Adrenal gland (tissue), 5 donors: ENCODE data around the gene ARAP3.

ENCODE experiments used
- POLR2A ChIP-seq, 2 donors: fragments of 450-650 bp; IDR thresholded peaks; one replicate each; pipeline ENCODE4 v1.6.1; 2017; ENCODE audit warnings: antibody characterized with exemption in 2 of 2, mild to moderate bottlenecking in 2 of 2, moderate library complexity in 1 of 2
- TF ChIP-seq, protein P1 (sequence below), 6 experiments: fragments of 450-650 bp in 4 of 6; fragments of 200-600 bp in 2 of 6; sonication (generic) in 1 of 6; IDR thresholded peaks; 1 replicate in 5 of 6; 2 replicates in 1 of 6; pipeline versions ENCODE4 v1.5.1 to v1.8.0; 2016 to 2021; ENCODE audit warnings: antibody characterized with exemption in 6 of 6, mild to moderate bottlenecking in 2 of 6, moderate library complexity in 1 of 6
- donor health status: DM: no; HTN: no; CAD: no.

DNA sequence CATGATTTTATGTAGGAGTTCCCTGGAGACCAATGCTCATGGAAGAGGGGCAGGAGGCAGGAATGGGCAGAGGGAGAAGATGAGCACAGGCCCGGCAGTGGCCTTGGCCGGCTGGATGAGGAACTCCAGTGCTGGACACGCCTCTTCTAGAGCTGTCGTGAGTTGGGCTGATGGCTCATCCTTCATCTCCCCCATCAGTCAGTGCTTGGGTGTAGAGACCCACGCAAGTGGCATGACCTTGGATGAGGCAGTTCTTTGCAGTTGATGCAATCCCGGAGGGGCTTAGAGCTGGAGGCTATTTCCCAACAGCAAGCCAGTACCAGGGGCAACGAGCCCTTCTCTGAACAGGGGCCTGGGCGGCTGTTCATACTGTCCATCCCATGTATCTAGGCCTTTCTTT is 25.5 kb upstream of the ARAP3 start:
- TF ChIP-seq, protein P1, sequence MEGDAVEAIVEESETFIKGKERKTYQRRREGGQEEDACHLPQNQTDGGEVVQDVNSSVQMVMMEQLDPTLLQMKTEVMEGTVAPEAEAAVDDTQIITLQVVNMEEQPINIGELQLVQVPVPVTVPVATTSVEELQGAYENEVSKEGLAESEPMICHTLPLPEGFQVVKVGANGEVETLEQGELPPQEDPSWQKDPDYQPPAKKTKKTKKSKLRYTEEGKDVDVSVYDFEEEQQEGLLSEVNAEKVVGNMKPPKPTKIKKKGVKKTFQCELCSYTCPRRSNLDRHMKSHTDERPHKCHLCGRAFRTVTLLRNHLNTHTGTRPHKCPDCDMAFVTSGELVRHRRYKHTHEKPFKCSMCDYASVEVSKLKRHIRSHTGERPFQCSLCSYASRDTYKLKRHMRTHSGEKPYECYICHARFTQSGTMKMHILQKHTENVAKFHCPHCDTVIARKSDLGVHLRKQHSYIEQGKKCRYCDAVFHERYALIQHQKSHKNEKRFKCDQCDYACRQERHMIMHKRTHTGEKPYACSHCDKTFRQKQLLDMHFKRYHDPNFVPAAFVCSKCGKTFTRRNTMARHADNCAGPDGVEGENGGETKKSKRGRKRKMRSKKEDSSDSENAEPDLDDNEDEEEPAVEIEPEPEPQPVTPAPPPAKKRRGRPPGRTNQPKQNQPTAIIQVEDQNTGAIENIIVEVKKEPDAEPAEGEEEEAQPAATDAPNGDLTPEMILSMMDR (IDR thresholded peaks at IDR 0.05) = no peak
- TF ChIP-seq POLR2A (IDR thresholded peaks at IDR 0.05) = no peak
